Osteoblast (primary cell): ENCODE data around the gene SLC2A4RG. TPM values are rescaled to one million over a fixed set of nuclear protein-coding genes. Genes with fewer than 3 reads are reported as not detected.

Source experiments
- DNase-seq: peaks from one replicate; pipeline ENCODE4 v3.0.0; 2011; ENCODE audit warnings: low spot score, mixed read lengths; ENCODE audit not compliant: insufficient read length; ENCODE audit errors: missing footprints
- H2AFZ ChIP-seq: 2 replicates; pipeline ENCODE4 v1.6.0; 2011; ENCODE audit warnings: mild to moderate bottlenecking, low read length
- H3K27ac ChIP-seq: 2 replicates; pipeline ENCODE4 v1.5.1; 2011; ENCODE audit warnings: mild to moderate bottlenecking, low read depth, low read length, moderate library complexity
- H3K27me3 ChIP-seq: 2 replicates; pipeline ENCODE4 v1.6.0; 2012; ENCODE audit warnings: mild to moderate bottlenecking, control low read depth, inconsistent platforms, low read length, moderate library complexity; ENCODE audit not compliant: insufficient read depth
- H3K36me3 ChIP-seq: 2 replicates; pipeline ENCODE4 v1.5.1; 2011; ENCODE audit warnings: mild to moderate bottlenecking, low read length, control low read depth, moderate library complexity; ENCODE audit not compliant: insufficient read depth
- H3K4me1 ChIP-seq: 2 replicates; pipeline ENCODE4 v1.5.1; 2011; ENCODE audit warnings: mild to moderate bottlenecking, low read length, control low read depth, moderate library complexity; ENCODE audit not compliant: insufficient read depth
- H3K4me2 ChIP-seq: 2 replicates; pipeline ENCODE4 v1.6.0; 2011; ENCODE audit warnings: mild to moderate bottlenecking, low read length; ENCODE audit not compliant: insufficient read depth
- H3K4me3 ChIP-seq: fragments of 200-600 bp; sonication (generic); 3 replicates; pipeline ENCODE4 v1.5.1; 2012; ENCODE audit warnings: mild to moderate bottlenecking, low read length, inconsistent platforms; ENCODE audit not compliant: insufficient read depth
- H3K79me2 ChIP-seq: 2 replicates; pipeline ENCODE4 v1.6.0; 2012; ENCODE audit warnings: mild to moderate bottlenecking, low read length, control low read depth, inconsistent platforms; ENCODE audit not compliant: insufficient read depth
- H3K9me3 ChIP-seq: 2 replicates; pipeline ENCODE4 v1.5.1; 2011; ENCODE audit warnings: low read depth, low read length, control low read depth
- H4K20me1 ChIP-seq: 2 replicates; pipeline ENCODE4 v1.6.0; 2012; ENCODE audit warnings: mild to moderate bottlenecking, low read length, control low read depth; ENCODE audit not compliant: insufficient read depth
- CTCF ChIP-seq: IDR thresholded peaks from 2 replicates; pipeline ENCODE4 v1.5.1; 2011; ENCODE audit warnings: mild to moderate bottlenecking, low read depth, low read length, moderate library complexity; ENCODE audit errors: extremely low read depth
- total RNA-seq: library from RNA; depleted of rRNA; stranded (reverse); fragments of >200 nt; gene quantifications from 2 replicates; pipeline ENCODE4 v1.2.3, GENCODE V29; 2012

Gene SLC2A4RG
- total RNA-seq, 1 donor: 27.5 TPM

- Histone ChIP-seq H3K79me2 (no peaks in the 10 kb centered on the region), H3K4me3 (no peak overlapping the region), H3K27me3 (no peaks in the 10 kb centered on the region), H3K36me3 (no peaks in the 10 kb centered on the region), H2AFZ (no peak overlapping the region), H3K27ac (no peak overlapping the region), H3K9me3 (no peaks in the 10 kb centered on the region), H4K20me1 (no peaks in the 10 kb centered on the region), H3K4me1 (no peaks in the 10 kb centered on the region), H3K4me2 (no peak overlapping the region)
- TF ChIP-seq CTCF: no peak
- peak; percentile 80 for DNase-seq
These were observed 14.4 kb downstream of the SLC2A4RG start for GRCh38 chr20:63754008-63754407.

- no peaks in the 10 kb centered on the region for H3K36me3 ChIP-seq
- DNase-seq: peak; percentile 79
- H3K9me3 ChIP-seq: no peaks in the 10 kb centered on the region
- no peak overlapping the region for H2AFZ ChIP-seq
- H3K4me3 ChIP-seq: no peak overlapping the region
- no peak overlapping the region for H3K27ac ChIP-seq
- no peaks in the 10 kb centered on the region for H3K79me2 ChIP-seq
- H3K4me2 ChIP-seq: no peak overlapping the region
- TF ChIP-seq CTCF: no peak
- H3K27me3 ChIP-seq: no peaks in the 10 kb centered on the region
- no peaks in the 10 kb centered on the region for H4K20me1 ChIP-seq
- no peaks in the 10 kb centered on the region for H3K4me1 ChIP-seq
These were observed 16.5 kb downstream of the SLC2A4RG start for GRCh38 chr20:63755933-63756647.

GRCh38 chr20:63756648-63756991, 17.0 kb downstream of the SLC2A4RG start:
- Histone ChIP-seq H3K79me2 (no peaks in the 10 kb centered on the region), H3K36me3 (no peaks in the 10 kb centered on the region), H3K4me2 (no peak overlapping the region), H3K9me3 (no peaks in the 10 kb centered on the region), H2AFZ (no peak overlapping the region), H3K27me3 (no peaks in the 10 kb centered on the region), H3K27ac (no peak overlapping the region), H3K4me3 (no peak overlapping the region), H4K20me1 (no peaks in the 10 kb centered on the region), H3K4me1 (no peaks in the 10 kb centered on the region)
- TF ChIP-seq CTCF: no peak
- DNase-seq: peak; percentile 82

- Histone ChIP-seq H3K79me2 (no peaks in the 10 kb centered on the region), H3K27me3 (no peaks in the 10 kb centered on the region), H3K36me3 (no peaks in the 10 kb centered on the region), H3K27ac (no peak overlapping the region), H3K4me1 (no peaks in the 10 kb centered on the region), H3K4me2 (no peak overlapping the region), H3K4me3 (no peak overlapping the region), H2AFZ (no peak overlapping the region), H4K20me1 (no peaks in the 10 kb centered on the region), H3K9me3 (no peaks in the 10 kb centered on the region)
- peak; percentile 48 for DNase-seq
- no peak for TF ChIP-seq CTCF
These were observed 18.6 kb downstream of the SLC2A4RG start for GRCh38 chr20:63758152-63758551.
